ENCODE results near the gene PCNX3.

DNA sequence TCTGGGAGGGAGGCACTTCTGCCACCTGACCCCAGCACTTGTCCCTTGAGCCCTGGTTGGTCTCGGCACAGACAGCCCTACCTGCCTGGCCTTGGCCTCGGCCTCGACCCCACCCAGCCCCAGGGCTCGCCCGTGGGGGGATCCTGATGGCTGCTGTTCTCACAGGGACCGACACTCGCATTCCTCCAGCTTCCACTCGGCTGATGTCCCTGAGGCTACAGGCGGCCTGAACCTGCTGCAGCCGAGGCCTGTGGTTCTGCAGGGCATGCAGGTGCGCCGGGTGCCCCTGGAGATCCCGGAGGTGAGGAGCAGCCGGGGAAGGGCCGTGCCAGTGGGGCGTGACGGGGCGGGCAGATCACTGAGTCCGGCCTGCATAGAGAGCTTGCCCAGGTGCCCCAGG is 5.1 kb downstream of the PCNX3 start:
- TF ChIP-seq, protein P1, sequence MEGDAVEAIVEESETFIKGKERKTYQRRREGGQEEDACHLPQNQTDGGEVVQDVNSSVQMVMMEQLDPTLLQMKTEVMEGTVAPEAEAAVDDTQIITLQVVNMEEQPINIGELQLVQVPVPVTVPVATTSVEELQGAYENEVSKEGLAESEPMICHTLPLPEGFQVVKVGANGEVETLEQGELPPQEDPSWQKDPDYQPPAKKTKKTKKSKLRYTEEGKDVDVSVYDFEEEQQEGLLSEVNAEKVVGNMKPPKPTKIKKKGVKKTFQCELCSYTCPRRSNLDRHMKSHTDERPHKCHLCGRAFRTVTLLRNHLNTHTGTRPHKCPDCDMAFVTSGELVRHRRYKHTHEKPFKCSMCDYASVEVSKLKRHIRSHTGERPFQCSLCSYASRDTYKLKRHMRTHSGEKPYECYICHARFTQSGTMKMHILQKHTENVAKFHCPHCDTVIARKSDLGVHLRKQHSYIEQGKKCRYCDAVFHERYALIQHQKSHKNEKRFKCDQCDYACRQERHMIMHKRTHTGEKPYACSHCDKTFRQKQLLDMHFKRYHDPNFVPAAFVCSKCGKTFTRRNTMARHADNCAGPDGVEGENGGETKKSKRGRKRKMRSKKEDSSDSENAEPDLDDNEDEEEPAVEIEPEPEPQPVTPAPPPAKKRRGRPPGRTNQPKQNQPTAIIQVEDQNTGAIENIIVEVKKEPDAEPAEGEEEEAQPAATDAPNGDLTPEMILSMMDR (conservative IDR thresholded peaks at IDR 0.05; ENCODE audit: low read length) = no peak
- no peak for TF ChIP-seq EZH2phosphoT487 (IDR thresholded peaks at IDR 0.05; ENCODE audit: borderline replicate concordance)
